Nephron progenitor cell (in vitro differentiated cells): ENCODE measurements around the gene STARD3NL.

Experiments used
- DNase-seq: peaks from one replicate; pipeline ENCODE4 v3.0.0; 2021
- H3K27ac Mint-ChIP-seq: 2 replicates; pipeline ENCODE4 v1.8.0; 2021; ENCODE audit warnings: mild to moderate bottlenecking, moderate library complexity, mixed read lengths
- H3K27me3 Mint-ChIP-seq: 2 replicates; pipeline ENCODE4 v1.8.0; 2021; ENCODE audit warnings: mild to moderate bottlenecking, low read depth, mixed read lengths; ENCODE audit not compliant: poor library complexity
- H3K36me3 Mint-ChIP-seq: 2 replicates; pipeline ENCODE4 v1.8.0; 2021; ENCODE audit warnings: low read depth, mixed read lengths
- H3K4me1 Mint-ChIP-seq: 2 replicates; pipeline ENCODE4 v1.8.0; 2021; ENCODE audit warnings: mixed read lengths
- H3K4me3 Mint-ChIP-seq: 2 replicates; pipeline ENCODE4 v1.8.0; 2021; ENCODE audit warnings: mild to moderate bottlenecking, moderate library complexity, mixed read lengths
- H3K9me3 Mint-ChIP-seq: 2 replicates; pipeline ENCODE4 v1.8.0; 2021; ENCODE audit warnings: mild to moderate bottlenecking, moderate library complexity, mixed read lengths
- CTCF ChIP-seq: fragments of 200-600 bp; sonication (generic); IDR thresholded peaks from 2 replicates; pipeline ENCODE4 v1.5.0; 2021; ENCODE audit warnings: antibody characterized with exemption

The STARD3NL gene

GRCh38 chr7:38220452-38220851, 42.4 kb downstream of the STARD3NL start:
- H3K27ac Mint-ChIP-seq: no peak overlapping the region
- peaks cover 61% of the 10 kb centered on the region for H3K36me3 Mint-ChIP-seq
- no peak for DNase-seq
- H3K4me1 Mint-ChIP-seq: peaks cover 6% of the 10 kb centered on the region
- H3K4me3 Mint-ChIP-seq: no peak overlapping the region
- H3K27me3 Mint-ChIP-seq: no peaks in the 10 kb centered on the region
- no peak for TF ChIP-seq CTCF
- no peaks in the 10 kb centered on the region for H3K9me3 Mint-ChIP-seq

GRCh38 chr7:38222481-38223096, 44.5 kb downstream of the STARD3NL start:
- no peaks in the 10 kb centered on the region for H3K9me3 Mint-ChIP-seq
- H3K36me3 Mint-ChIP-seq: peaks cover 68% of the 10 kb centered on the region
- no peak for DNase-seq
- no peaks in the 10 kb centered on the region for H3K4me1 Mint-ChIP-seq
- no peak overlapping the region for H3K27ac Mint-ChIP-seq
- no peaks in the 10 kb centered on the region for H3K27me3 Mint-ChIP-seq
- H3K4me3 Mint-ChIP-seq: no peak overlapping the region
- peak; percentile 76 for TF ChIP-seq CTCF

GRCh38 chr7:38223306-38223705, 45.3 kb downstream of the STARD3NL start:
- Mint-ChIP-seq H3K4me1 (no peaks in the 10 kb centered on the region), H3K9me3 (no peaks in the 10 kb centered on the region), H3K27ac (no peak overlapping the region), H3K4me3 (no peak overlapping the region), H3K36me3 (peaks cover 71% of the 10 kb centered on the region), H3K27me3 (no peaks in the 10 kb centered on the region)
- TF ChIP-seq CTCF: no peak
- no peak for DNase-seq

GRCh38 chr7:38224392-38224791, 46.3 kb downstream of the STARD3NL start:
- no peaks in the 10 kb centered on the region for H3K9me3 Mint-ChIP-seq
- H3K27ac Mint-ChIP-seq: no peak overlapping the region
- DNase-seq: no peak
- H3K36me3 Mint-ChIP-seq: peaks cover 78% of the 10 kb centered on the region
- TF ChIP-seq CTCF: no peak
- H3K4me1 Mint-ChIP-seq: peaks cover 4% of the 10 kb centered on the region
- no peaks in the 10 kb centered on the region for H3K27me3 Mint-ChIP-seq
- no peak overlapping the region for H3K4me3 Mint-ChIP-seq

GRCh38 chr7:38229386-38229785, 51.3 kb downstream of the STARD3NL start:
- Mint-ChIP-seq H3K27me3 (no peaks in the 10 kb centered on the region), H3K4me1 (peaks cover 39% of the 10 kb centered on the region), H3K36me3 (peaks cover 71% of the 10 kb centered on the region), H3K27ac (peak overlapping the region; percentile 90), H3K9me3 (no peaks in the 10 kb centered on the region), H3K4me3 (no peak overlapping the region)
- DNase-seq: no peak
- no peak for TF ChIP-seq CTCF

- Mint-ChIP-seq H3K36me3 (peaks cover 64% of the 10 kb centered on the region), H3K9me3 (no peaks in the 10 kb centered on the region)
These were observed 52.0 kb downstream of the STARD3NL start for GRCh38 chr7:38229884-38230642.

More at GRCh38 chr7:38229884-38230642, 52.0 kb downstream of the STARD3NL start:
- DNase-seq: no peak
- H3K27me3 Mint-ChIP-seq: no peaks in the 10 kb centered on the region
- no peak for TF ChIP-seq CTCF
- no peak overlapping the region for H3K4me3 Mint-ChIP-seq
- H3K4me1 Mint-ChIP-seq: peaks cover 39% of the 10 kb centered on the region
- H3K27ac Mint-ChIP-seq: no peak overlapping the region
